Fibroblast of skin of back (primary cell): ENCODE measurements around the gene CA4.

ENCODE experiments used
- DNase-seq: peaks from one replicate; pipeline ENCODE4 v3.0.0-alpha.2; 2013

Gene CA4

GRCh38 chr17:60130466-60130865 lies 19.3 kb upstream of the CA4 start:
- DNase-seq = no peak

- peak; percentile 30 for DNase-seq
Observed at GRCh38 chr17:60134396-60135150, 15.2 kb upstream of the CA4 start.

GRCh38 chr17:60135151-60135950 lies 14.4 kb upstream of the CA4 start:
- DNase-seq = peak; percentile 91

GRCh38 chr17:60135951-60136666 lies 13.7 kb upstream of the CA4 start:
- DNase-seq = no peak

- no peak for DNase-seq
Observed at GRCh38 chr17:60137731-60138130, 12.0 kb upstream of the CA4 start.

GRCh38 chr17:60138769-60139437 lies 10.9 kb upstream of the CA4 start:
- DNase-seq = no peak

GRCh38 chr17:60139438-60140285 lies 10.1 kb upstream of the CA4 start:
- peak; percentile 69 for DNase-seq

- DNase-seq = peak; percentile 92
Observed at GRCh38 chr17:60141111-60142018, 8.4 kb upstream of the CA4 start.

- DNase-seq = peak; percentile 92
Observed at GRCh38 chr17:60142872-60143499, 6.8 kb upstream of the CA4 start.

- DNase-seq = peak; percentile 19
Observed at GRCh38 chr17:60145006-60145935, 4.5 kb upstream of the CA4 start.

- no peak for DNase-seq
Observed at GRCh38 chr17:60146206-60146605, 3.6 kb upstream of the CA4 start.

GRCh38 chr17:60147553-60148223 lies 2.1 kb upstream of the CA4 start:
- no peak for DNase-seq

GRCh38 chr17:60148373-60148772 lies 1.4 kb upstream of the CA4 start:
- DNase-seq = no peak

GRCh38 chr17:60151355-60151754 lies 1.6 kb downstream of the CA4 start:
- no peak for DNase-seq

GRCh38 chr17:60153606-60154390 lies 4.0 kb downstream of the CA4 start:
- no peak for DNase-seq

- peak; percentile 77 for DNase-seq
Observed at GRCh38 chr17:60154616-60155426, 5.0 kb downstream of the CA4 start.

GRCh38 chr17:60155427-60155814 lies 5.6 kb downstream of the CA4 start:
- no peak for DNase-seq
